ENCODE data around the gene EIF4G2.

- TF ChIP-seq BHLHE40 (IDR thresholded peaks at IDR 0.05; ENCODE audit: borderline replicate concordance) (no peak), FOXK2 (IDR thresholded peaks at IDR 0.05) (no peak), TARDBP (IDR thresholded peaks at IDR 0.05) (no peak), HDGF (IDR thresholded peaks at IDR 0.05; ENCODE audit: borderline replicate concordance) (no peak), ELF4 (IDR thresholded peaks at IDR 0.05) (no peak), SP1 (IDR thresholded peaks at IDR 0.05) (no peak), L3MBTL2 (conservative IDR thresholded peaks at IDR 0.05) (no peak), FOXM1 (IDR thresholded peaks at IDR 0.05; ENCODE audit: borderline replicate concordance) (no peak), CTBP1 (IDR thresholded peaks at IDR 0.05; ENCODE audit: borderline replicate concordance) (no peak), ARNT (IDR thresholded peaks at IDR 0.05) (no peak), FOXA1 (IDR thresholded peaks at IDR 0.05) (no peak)
Observed at GRCh38 chr11:10845589-10845988, 36.9 kb upstream of the EIF4G2 start.

Data from HEK293T (cell line).